SHP77 treated with DMSO at 0.1 percent for 48 hours (cell line): ENCODE data around the gene LCE2B.

Experiments
- DNase-seq: peaks from one replicate; lab custom pipeline; 2025; lab: John Stamatoyannopoulos, UW

LCE2B gene

DNA sequence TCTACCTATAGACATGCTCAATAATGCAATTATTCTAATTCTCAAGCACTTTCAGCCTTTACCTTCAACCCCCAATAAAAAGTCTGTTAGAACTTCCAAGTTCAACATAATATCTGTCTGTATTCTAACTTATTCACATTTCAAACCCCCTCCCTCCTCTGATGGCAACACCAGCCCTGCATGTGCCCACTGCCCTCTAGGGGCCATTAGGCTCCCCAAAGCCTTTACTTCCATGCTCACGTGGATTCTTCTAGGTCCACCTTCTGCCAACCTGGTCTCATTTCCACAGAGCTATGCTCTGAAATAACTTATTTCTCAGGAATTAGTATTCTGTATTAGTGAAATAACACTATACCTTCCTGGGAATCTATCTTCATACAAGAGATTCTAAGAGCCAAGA, 49.7 kb downstream of the LCE2B start:
- no peak for DNase-seq
